GM23338 (cell line): ENCODE data around the gene NCKAP1. TPM values are rescaled to one million over a fixed set of nuclear protein-coding genes. Genes with fewer than 3 reads are reported as not detected.

Experiments
- ATAC-seq: fragments of 200-7000 bp; cut with Tn5 transposase; 3 replicates; pipeline ENCODE4 v1.9.1; 2020
- DNase-seq: peaks from one replicate; pipeline ENCODE4 v3.0.0-alpha.2; 2015; ENCODE audit warnings: low spot score
- H2AFZ ChIP-seq: fragments of 200-600 bp; sonication (generic); 2 replicates; pipeline ENCODE4 v1.8.0; 2016; ENCODE audit warnings: antibody characterized with exemption, mild to moderate bottlenecking, moderate library complexity
- H3F3A ChIP-seq: fragments of 200-600 bp; sonication (generic); replicated peaks from 2 replicates; pipeline ENCODE4 v1.8.0; 2017; ENCODE audit warnings: antibody characterized with exemption, mixed run types, low read depth
- H3K27ac ChIP-seq: fragments of 200-600 bp; sonication (generic); 2 replicates; pipeline ENCODE4 v1.6.1; 2016; ENCODE audit warnings: low read depth
- H3K27me3 ChIP-seq: fragments of 200-600 bp; sonication (generic); 2 replicates; pipeline ENCODE4 v1.8.0; 2016; ENCODE audit warnings: mild to moderate bottlenecking, mixed run types, moderate library complexity; ENCODE audit not compliant: insufficient read depth
- H3K36me3 ChIP-seq: fragments of 200-600 bp; sonication (generic); 2 replicates; pipeline ENCODE4 v1.8.0; 2016; ENCODE audit warnings: mild to moderate bottlenecking; ENCODE audit not compliant: insufficient read depth
- H3K4me1 ChIP-seq: fragments of 200-600 bp; sonication (generic); 2 replicates; pipeline ENCODE4 v1.8.0; 2016; ENCODE audit warnings: mild to moderate bottlenecking, moderate library complexity; ENCODE audit not compliant: insufficient read depth
- H3K4me2 ChIP-seq: fragments of 200-600 bp; sonication (generic); 2 replicates; pipeline ENCODE4 v1.7.1; 2017; ENCODE audit warnings: mixed run types
- H3K4me3 ChIP-seq: fragments of 200-600 bp; sonication (generic); 2 replicates; pipeline ENCODE4 v1.6.1; 2016; ENCODE audit warnings: mixed run types
- H3K79me2 ChIP-seq: fragments of 200-600 bp; sonication (generic); replicated peaks from 2 replicates; pipeline ENCODE4 v1.8.0; 2017; ENCODE audit warnings: mild to moderate bottlenecking; ENCODE audit not compliant: insufficient read depth
- H3K9me2 ChIP-seq: fragments of 200-600 bp; sonication (generic); 2 replicates; pipeline ENCODE4 v1.8.0; 2017; ENCODE audit not compliant: insufficient read depth
- H4K20me1 ChIP-seq: fragments of 200-600 bp; sonication (generic); replicated peaks from 2 replicates; pipeline ENCODE4 v1.8.0; 2017; ENCODE audit warnings: mild to moderate bottlenecking; ENCODE audit not compliant: insufficient read depth
- H3K27ac Mint-ChIP-seq: 2 replicates; pipeline ENCODE4 v1.8.0; 2020; ENCODE audit warnings: inconsistent platforms, mild to moderate bottlenecking, moderate library complexity, mixed read lengths
- H3K27me3 Mint-ChIP-seq: 3 replicates; pipeline ENCODE4 v1.8.0; 2022; ENCODE audit warnings: low read depth, mild to moderate bottlenecking, moderate library complexity, mixed read lengths, inconsistent platforms; ENCODE audit not compliant: insufficient read depth, poor library complexity
- H3K36me3 Mint-ChIP-seq: 3 replicates; pipeline ENCODE4 v1.8.0; 2021; ENCODE audit warnings: low read depth, mild to moderate bottlenecking, inconsistent platforms, moderate library complexity, mixed read lengths
- H3K4me1 Mint-ChIP-seq: 3 replicates; pipeline ENCODE4 v1.8.0; 2020; ENCODE audit warnings: mild to moderate bottlenecking, inconsistent platforms, mixed read lengths
- H3K4me3 Mint-ChIP-seq: 3 replicates; pipeline ENCODE4 v1.8.0; 2021; ENCODE audit warnings: moderate library complexity, mild to moderate bottlenecking, inconsistent platforms, mixed read lengths
- H3K9me3 Mint-ChIP-seq: 3 replicates; pipeline ENCODE4 v1.8.0; 2020; ENCODE audit warnings: moderate library complexity, mild to moderate bottlenecking, inconsistent platforms, mixed read lengths
- CREB1 ChIP-seq: fragments of 250-450 bp; sonication (Bioruptor Pico); IDR thresholded peaks from 2 replicates; pipeline ENCODE4 v1.5.0; 2020; ENCODE audit warnings: low read depth, mild to moderate bottlenecking, moderate library complexity
- EZH2 ChIP-seq: fragments of 200-600 bp; sonication (generic); IDR thresholded peaks from one replicate; pipeline ENCODE4 v1.8.0; 2017; ENCODE audit warnings: antibody characterized with exemption, mild to moderate bottlenecking, low read depth; ENCODE audit not compliant: unreplicated experiment
- JUNB ChIP-seq: IDR thresholded peaks from one replicate; pipeline ENCODE4 v1.6.1; 2016; ENCODE audit warnings: antibody characterized with exemption; ENCODE audit not compliant: unreplicated experiment
- NANOG ChIP-seq: IDR thresholded peaks from 2 replicates; pipeline ENCODE4 v1.6.1; 2016; ENCODE audit warnings: antibody characterized with exemption, borderline replicate concordance
- POLR2AphosphoS5 ChIP-seq: IDR thresholded peaks from 2 replicates; pipeline ENCODE4 v1.6.1; 2016; ENCODE audit warnings: antibody characterized with exemption, low read depth
- STAT1 ChIP-seq: IDR thresholded peaks from one replicate; pipeline ENCODE4 v1.6.1; 2016; ENCODE audit warnings: antibody characterized with exemption; ENCODE audit not compliant: unreplicated experiment
- ZNF331 ChIP-seq: fragments of 250-450 bp; sonication (Bioruptor Pico); IDR thresholded peaks from 2 replicates; pipeline ENCODE4 v1.5.0; 2020; ENCODE audit warnings: low read depth, mild to moderate bottlenecking, moderate library complexity
- polyA plus RNA-seq: library from polyadenylated mRNA; unstranded; fragments of >200 nt; fragmentation: Nextera tagmentation; extraction: Ambion mirVana; gene quantifications from 2 replicates; pipeline ENCODE4 v1.2.1, GENCODE V29; 2016
- total RNA-seq: library from RNA; depleted of rRNA; stranded (reverse); fragments of >200 nt; shearing (Covaris generic); gene quantifications from 2 replicates; pipeline ENCODE4 v1.2.3, GENCODE V29; 2014
- TF ChIP-seq, protein P1 (sequence below): IDR thresholded peaks from one replicate; pipeline ENCODE4 v1.6.1; 2018; ENCODE audit warnings: antibody characterized with exemption; ENCODE audit not compliant: unreplicated experiment
- TF ChIP-seq, protein P2 (sequence below), 2 experiments: fragments of 200-600 bp in 1 of 2; sonication (generic) in 1 of 2; conservative IDR thresholded peaks; 2 replicates each; pipeline versions ENCODE4 v1.5.1 to v1.6.1; 2016 to 2017; ENCODE audit warnings: antibody characterized with exemption in 2 of 2, low read depth in 2 of 2, mild to moderate bottlenecking in 2 of 2, moderate library complexity in 1 of 2
- TF ChIP-seq, protein P3 (sequence below): fragments of 250-450 bp; sonication (Bioruptor Pico); IDR thresholded peaks from 2 replicates; pipeline ENCODE4 v1.5.0; 2020; ENCODE audit warnings: mild to moderate bottlenecking, moderate library complexity

The NCKAP1 gene
- total and polyA plus RNA-seq, 2 experiments from 2014 or later: 53.8 to 157 TPM

DNA sequence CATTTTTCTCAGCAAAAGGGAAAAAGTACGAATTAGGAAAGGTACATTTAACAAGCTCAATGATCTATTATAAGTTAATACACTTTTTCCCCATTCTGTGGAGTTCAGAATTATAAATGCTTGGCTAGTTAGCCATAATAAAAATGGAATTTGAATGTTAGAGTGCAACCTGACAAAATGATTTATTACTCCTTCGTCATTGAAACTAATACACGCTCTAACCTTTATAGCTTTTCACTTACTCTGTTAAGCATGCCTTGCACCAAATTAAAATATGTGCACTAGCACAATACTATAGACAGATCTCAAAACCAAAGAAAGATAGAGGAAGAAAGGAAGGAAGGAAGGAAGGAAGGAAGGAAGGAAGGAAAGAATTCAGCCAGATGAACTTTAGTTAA is 125.7 kb downstream of the NCKAP1 start (continued):
- TF ChIP-seq POLR2AphosphoS5: no peak

DNA sequence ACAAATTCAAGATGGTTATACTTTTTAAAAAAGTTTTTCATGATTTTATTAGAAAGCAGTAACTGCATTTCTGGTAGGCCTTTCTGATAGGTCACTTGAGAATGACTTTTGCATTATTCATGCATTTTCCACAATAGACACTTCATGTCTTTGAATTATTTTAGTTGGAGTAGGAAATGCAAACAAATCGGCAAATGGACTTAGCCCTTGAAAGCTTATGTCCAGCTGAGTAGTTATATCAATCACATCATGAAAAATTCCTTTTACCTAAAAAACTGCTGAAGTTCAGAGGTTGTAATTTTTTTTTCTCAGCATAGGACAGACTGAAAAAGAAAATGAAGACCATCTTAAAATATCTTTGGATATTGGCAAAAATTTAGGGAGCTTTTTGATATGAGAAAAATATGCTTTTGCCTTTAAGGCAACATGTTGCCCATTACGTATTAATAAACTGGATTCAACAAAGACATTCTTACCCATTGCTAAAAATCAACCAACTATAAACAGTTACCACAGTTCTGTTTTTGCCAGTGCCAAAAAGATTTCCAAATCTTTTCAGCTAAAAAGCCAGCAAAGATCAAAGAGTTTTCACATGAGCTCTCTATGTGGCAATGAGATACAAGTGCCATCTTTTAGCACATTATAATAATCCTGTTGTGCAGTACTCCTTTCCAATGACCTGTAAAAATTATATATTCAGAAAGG is 126.3 kb downstream of the NCKAP1 start:
- no peak overlapping the region for H3K4me3 ChIP-seq
- TF ChIP-seq, protein P1, sequence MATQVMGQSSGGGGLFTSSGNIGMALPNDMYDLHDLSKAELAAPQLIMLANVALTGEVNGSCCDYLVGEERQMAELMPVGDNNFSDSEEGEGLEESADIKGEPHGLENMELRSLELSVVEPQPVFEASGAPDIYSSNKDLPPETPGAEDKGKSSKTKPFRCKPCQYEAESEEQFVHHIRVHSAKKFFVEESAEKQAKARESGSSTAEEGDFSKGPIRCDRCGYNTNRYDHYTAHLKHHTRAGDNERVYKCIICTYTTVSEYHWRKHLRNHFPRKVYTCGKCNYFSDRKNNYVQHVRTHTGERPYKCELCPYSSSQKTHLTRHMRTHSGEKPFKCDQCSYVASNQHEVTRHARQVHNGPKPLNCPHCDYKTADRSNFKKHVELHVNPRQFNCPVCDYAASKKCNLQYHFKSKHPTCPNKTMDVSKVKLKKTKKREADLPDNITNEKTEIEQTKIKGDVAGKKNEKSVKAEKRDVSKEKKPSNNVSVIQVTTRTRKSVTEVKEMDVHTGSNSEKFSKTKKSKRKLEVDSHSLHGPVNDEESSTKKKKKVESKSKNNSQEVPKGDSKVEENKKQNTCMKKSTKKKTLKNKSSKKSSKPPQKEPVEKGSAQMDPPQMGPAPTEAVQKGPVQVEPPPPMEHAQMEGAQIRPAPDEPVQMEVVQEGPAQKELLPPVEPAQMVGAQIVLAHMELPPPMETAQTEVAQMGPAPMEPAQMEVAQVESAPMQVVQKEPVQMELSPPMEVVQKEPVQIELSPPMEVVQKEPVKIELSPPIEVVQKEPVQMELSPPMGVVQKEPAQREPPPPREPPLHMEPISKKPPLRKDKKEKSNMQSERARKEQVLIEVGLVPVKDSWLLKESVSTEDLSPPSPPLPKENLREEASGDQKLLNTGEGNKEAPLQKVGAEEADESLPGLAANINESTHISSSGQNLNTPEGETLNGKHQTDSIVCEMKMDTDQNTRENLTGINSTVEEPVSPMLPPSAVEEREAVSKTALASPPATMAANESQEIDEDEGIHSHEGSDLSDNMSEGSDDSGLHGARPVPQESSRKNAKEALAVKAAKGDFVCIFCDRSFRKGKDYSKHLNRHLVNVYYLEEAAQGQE: no peak
- TF ChIP-seq JUNB: no peak
- TF ChIP-seq CREB1 (CRISPR knock-in tag): no peak
- no peak for TF ChIP-seq ZNF331 (CRISPR knock-in tag)
- no peak for TF ChIP-seq EZH2
- no peak for TF ChIP-seq STAT1
- no peak for TF ChIP-seq NANOG
- TF ChIP-seq POLR2AphosphoS5: no peak
- TF ChIP-seq, protein P2, sequence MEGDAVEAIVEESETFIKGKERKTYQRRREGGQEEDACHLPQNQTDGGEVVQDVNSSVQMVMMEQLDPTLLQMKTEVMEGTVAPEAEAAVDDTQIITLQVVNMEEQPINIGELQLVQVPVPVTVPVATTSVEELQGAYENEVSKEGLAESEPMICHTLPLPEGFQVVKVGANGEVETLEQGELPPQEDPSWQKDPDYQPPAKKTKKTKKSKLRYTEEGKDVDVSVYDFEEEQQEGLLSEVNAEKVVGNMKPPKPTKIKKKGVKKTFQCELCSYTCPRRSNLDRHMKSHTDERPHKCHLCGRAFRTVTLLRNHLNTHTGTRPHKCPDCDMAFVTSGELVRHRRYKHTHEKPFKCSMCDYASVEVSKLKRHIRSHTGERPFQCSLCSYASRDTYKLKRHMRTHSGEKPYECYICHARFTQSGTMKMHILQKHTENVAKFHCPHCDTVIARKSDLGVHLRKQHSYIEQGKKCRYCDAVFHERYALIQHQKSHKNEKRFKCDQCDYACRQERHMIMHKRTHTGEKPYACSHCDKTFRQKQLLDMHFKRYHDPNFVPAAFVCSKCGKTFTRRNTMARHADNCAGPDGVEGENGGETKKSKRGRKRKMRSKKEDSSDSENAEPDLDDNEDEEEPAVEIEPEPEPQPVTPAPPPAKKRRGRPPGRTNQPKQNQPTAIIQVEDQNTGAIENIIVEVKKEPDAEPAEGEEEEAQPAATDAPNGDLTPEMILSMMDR (conservative IDR thresholded peaks at IDR 0.05; ENCODE audit: low read depth in 2 of 2): no peak
- TF ChIP-seq, protein P3, sequence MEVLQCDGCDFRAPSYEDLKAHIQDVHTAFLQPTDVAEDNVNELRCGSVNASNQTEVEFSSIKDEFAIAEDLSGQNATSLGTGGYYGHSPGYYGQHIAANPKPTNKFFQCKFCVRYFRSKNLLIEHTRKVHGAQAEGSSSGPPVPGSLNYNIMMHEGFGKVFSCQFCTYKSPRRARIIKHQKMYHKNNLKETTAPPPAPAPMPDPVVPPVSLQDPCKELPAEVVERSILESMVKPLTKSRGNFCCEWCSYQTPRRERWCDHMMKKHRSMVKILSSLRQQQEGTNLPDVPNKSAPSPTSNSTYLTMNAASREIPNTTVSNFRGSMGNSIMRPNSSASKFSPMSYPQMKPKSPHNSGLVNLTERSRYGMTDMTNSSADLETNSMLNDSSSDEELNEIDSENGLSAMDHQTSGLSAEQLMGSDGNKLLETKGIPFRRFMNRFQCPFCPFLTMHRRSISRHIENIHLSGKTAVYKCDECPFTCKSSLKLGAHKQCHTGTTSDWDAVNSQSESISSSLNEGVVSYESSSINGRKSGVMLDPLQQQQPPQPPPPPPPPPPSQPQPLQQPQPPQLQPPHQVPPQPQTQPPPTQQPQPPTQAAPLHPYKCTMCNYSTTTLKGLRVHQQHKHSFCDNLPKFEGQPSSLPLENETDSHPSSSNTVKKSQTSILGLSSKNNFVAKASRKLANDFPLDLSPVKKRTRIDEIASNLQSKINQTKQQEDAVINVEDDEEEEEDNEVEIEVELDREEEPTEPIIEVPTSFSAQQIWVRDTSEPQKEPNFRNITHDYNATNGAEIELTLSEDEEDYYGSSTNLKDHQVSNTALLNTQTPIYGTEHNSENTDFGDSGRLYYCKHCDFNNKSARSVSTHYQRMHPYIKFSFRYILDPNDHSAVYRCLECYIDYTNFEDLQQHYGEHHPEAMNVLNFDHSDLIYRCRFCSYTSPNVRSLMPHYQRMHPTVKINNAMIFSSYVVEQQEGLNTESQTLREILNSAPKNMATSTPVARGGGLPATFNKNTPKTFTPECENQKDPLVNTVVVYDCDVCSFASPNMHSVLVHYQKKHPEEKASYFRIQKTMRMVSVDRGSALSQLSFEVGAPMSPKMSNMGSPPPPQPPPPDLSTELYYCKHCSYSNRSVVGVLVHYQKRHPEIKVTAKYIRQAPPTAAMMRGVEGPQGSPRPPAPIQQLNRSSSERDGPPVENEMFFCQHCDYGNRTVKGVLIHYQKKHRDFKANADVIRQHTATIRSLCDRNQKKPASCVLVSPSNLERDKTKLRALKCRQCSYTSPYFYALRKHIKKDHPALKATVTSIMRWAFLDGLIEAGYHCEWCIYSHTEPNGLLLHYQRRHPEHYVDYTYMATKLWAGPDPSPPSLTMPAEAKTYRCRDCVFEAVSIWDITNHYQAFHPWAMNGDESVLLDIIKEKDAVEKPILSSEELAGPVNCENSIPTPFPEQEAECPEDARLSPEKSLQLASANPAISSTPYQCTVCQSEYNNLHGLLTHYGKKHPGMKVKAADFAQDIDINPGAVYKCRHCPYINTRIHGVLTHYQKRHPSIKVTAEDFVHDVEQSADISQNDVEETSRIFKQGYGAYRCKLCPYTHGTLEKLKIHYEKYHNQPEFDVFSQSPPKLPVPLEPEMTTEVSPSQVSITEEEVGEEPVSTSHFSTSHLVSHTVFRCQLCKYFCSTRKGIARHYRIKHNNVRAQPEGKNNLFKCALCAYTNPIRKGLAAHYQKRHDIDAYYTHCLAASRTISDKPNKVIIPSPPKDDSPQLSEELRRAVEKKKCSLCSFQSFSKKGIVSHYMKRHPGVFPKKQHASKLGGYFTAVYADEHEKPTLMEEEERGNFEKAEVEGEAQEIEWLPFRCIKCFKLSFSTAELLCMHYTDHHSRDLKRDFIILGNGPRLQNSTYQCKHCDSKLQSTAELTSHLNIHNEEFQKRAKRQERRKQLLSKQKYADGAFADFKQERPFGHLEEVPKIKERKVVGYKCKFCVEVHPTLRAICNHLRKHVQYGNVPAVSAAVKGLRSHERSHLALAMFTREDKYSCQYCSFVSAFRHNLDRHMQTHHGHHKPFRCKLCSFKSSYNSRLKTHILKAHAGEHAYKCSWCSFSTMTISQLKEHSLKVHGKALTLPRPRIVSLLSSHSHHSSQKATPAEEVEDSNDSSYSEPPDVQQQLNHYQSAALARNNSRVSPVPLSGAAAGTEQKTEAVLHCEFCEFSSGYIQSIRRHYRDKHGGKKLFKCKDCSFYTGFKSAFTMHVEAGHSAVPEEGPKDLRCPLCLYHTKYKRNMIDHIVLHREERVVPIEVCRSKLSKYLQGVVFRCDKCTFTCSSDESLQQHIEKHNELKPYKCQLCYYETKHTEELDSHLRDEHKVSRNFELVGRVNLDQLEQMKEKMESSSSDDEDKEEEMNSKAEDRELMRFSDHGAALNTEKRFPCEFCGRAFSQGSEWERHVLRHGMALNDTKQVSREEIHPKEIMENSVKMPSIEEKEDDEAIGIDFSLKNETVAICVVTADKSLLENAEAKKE: no peak

More for the DNA sequence above, 126.3 kb downstream of the NCKAP1 start:
- H3K27me3 Mint-ChIP-seq: peaks cover 5% of the 10 kb centered on the region
- Histone ChIP-seq H3K36me3 (peaks cover 9% of the 10 kb centered on the region; the same call in 1 of the 2 replicates), H3K79me2 (no peaks in the 10 kb centered on the region), H4K20me1 (no peaks in the 10 kb centered on the region), H3K27ac (no peak overlapping the region), H3K4me1 (peaks cover 19% of the 10 kb centered on the region), H3K27me3 (no peaks in the 10 kb centered on the region), H3F3A (no peaks in the 10 kb centered on the region; the same call in 1 of the 2 replicates), H2AFZ (no peak overlapping the region), H3K9me2 (no peaks in the 10 kb centered on the region), H3K4me2 (no peak overlapping the region)
- no peak overlapping the region for H3K27ac Mint-ChIP-seq
- ATAC-seq (no peak), DNase-seq (no peak)
- H3K4me3 Mint-ChIP-seq: no peak overlapping the region
- peaks cover 17% of the 10 kb centered on the region for H3K4me1 Mint-ChIP-seq
- peaks cover 13% of the 10 kb centered on the region; the same call in 1 of the 3 replicates for H3K36me3 Mint-ChIP-seq
- H3K9me3 Mint-ChIP-seq: no peaks in the 10 kb centered on the region
